Subcutaneous adipose tissue (tissue), 4 donors: ENCODE results near the gene SFPQ. TPM values are rescaled to one million over a fixed set of nuclear protein-coding genes. Genes with fewer than 3 reads are reported as not detected.

Experiments
- total RNA-seq, 4 donors: library from RNA; depleted of rRNA; stranded (reverse); fragments of >200 nt; gene quantifications; one replicate each; pipeline ENCODE4 v1.1.0, GENCODE V29; 2016
- TF ChIP-seq, protein P1 (sequence below): fragments of 450-650 bp; IDR thresholded peaks from one replicate; pipeline ENCODE4 v1.5.1; 2016; ENCODE audit warnings: low read depth, mild to moderate bottlenecking, control low read depth, antibody characterized with exemption, moderate library complexity

SFPQ gene
- 100 to 1,000 TPM; 163 to 267 (median 218) TPM for total RNA-seq

DNA sequence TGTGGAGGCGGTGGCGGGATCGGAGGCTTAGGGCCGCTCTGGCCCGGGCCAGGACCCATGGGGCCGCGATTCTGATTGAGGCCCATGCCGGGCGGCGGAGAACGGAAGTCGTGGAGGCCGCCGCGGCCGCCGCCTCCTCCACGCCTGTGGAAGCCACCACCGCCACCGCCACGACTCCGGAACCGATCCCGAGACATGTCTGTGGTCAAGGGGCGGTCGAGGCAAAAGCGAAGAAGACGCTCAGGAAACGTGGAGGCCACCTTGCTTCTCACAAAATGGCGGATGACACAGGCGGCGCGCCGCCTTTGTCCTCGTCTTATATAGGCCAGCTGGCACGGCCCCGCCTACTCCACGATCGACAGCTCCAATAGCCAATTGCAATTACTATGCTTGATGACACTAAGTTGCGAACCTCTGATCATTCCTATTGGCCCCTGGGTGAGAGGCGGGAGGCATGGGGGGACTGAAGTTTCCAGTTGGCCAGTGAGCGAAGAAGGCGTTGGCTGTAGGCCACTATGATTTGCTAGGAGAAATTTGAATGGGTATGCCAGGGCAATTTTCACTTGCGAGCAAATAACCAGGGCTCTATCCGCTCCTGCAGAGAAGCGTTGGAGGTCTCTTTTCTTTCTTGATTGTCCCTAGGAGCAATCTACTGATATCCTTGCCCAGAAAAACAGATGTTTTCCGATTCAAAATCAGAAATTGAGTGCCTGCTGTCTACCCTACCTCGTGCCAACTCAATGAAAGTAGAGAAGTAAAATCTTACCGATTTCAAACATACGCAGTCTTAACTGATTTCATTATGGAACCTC is at the start of gene SFPQ:
TSS of gene SFPQ (minus strand) at position 293 of the 812 bp plus-strand sequence. CDS start at position 197, 96 bp downstream.
- TF ChIP-seq, protein P1, sequence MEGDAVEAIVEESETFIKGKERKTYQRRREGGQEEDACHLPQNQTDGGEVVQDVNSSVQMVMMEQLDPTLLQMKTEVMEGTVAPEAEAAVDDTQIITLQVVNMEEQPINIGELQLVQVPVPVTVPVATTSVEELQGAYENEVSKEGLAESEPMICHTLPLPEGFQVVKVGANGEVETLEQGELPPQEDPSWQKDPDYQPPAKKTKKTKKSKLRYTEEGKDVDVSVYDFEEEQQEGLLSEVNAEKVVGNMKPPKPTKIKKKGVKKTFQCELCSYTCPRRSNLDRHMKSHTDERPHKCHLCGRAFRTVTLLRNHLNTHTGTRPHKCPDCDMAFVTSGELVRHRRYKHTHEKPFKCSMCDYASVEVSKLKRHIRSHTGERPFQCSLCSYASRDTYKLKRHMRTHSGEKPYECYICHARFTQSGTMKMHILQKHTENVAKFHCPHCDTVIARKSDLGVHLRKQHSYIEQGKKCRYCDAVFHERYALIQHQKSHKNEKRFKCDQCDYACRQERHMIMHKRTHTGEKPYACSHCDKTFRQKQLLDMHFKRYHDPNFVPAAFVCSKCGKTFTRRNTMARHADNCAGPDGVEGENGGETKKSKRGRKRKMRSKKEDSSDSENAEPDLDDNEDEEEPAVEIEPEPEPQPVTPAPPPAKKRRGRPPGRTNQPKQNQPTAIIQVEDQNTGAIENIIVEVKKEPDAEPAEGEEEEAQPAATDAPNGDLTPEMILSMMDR: no peak

- TF ChIP-seq, protein P1: no peak
Observed at GRCh38 chr1:35231287-35231686, 38.3 kb upstream of the SFPQ start.

GRCh38 chr1:35229587-35230360 is 36.8 kb upstream of the SFPQ start:
- TF ChIP-seq, protein P1: no peak

DNA sequence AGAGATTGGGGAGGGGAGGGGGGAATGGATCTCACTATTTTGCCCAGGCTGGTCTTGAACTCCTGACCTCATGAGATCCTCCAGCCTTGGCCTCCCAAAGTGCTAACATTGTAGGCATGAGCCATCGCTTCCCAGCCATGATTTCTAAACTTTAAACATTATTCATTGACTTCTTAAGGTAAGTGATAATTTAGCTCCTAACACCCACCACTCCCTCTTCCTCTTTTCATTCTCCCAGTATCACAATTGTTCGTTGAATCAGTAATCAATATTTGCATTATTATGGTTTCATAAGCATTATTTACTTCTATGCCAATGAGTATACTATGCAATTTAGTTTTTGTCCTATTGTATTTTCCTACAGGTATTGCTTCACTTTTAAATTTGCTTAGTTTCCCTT is 33.6 kb upstream of the SFPQ start:
- TF ChIP-seq, protein P1: no peak

DNA sequence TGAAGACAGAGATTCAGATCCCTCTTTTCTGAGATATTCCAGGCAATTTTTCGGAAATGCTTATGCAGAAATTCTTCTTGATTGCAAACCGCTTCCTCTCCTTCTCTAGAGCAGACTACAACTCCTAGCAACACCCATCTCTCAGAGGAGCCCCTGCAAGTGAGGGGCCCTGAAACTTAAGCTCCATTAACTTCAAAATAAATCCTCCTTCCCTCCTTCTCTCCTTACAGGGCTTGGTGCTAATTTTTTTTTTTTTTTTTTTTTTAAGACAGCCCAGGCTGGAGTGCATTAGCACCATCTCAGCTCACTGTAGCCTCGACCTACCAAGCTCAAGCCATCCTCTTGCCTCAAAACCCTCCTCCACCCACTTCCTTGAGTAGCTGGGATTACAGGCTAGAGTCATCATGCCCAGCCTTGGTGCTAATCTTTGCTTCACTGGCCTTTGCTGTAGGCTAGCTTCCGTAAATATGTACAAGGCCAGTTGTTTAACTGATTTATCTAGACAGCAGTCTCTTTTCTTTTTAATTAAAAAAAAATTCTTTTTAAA is 30.2 kb upstream of the SFPQ start:
- TF ChIP-seq, protein P1: no peak

GRCh38 chr1:35222322-35223083 is 29.6 kb upstream of the SFPQ start:
- TF ChIP-seq, protein P1: no peak
